ENCODE results near the gene PTH1R. TPM values are rescaled to one million over a fixed set of nuclear protein-coding genes. Genes with fewer than 3 reads are reported as not detected.

PTH1R gene
- total RNA-seq, 1 experiment from 2014 or later, result 0.32 TPM

DNA sequence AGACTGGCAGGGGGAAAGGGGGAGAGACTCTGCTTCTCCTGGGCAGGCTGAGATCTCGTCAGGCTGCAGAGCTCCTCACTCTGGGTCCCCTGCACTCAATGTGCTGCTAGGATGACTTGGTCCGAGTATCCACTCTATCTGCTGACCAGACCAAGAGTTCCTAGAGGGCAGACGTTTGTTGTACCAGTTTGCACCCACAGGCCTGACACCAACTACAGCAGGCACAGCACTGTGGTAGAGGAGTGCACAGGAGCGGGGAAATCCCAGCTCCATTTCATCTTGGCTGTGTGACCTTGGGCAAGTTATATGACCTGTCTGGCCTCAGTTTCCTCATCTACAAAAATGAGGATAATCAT, 70.0 kb downstream of the PTH1R start (continued):
- TF ChIP-seq, protein P1, sequence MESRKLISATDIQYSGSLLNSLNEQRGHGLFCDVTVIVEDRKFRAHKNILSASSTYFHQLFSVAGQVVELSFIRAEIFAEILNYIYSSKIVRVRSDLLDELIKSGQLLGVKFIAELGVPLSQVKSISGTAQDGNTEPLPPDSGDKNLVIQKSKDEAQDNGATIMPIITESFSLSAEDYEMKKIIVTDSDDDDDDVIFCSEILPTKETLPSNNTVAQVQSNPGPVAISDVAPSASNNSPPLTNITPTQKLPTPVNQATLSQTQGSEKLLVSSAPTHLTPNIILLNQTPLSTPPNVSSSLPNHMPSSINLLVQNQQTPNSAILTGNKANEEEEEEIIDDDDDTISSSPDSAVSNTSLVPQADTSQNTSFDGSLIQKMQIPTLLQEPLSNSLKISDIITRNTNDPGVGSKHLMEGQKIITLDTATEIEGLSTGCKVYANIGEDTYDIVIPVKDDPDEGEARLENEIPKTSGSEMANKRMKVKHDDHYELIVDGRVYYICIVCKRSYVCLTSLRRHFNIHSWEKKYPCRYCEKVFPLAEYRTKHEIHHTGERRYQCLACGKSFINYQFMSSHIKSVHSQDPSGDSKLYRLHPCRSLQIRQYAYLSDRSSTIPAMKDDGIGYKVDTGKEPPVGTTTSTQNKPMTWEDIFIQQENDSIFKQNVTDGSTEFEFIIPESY (IDR thresholded peaks at IDR 0.05; ENCODE audit: extremely low read depth, insufficient replicate concordance, low read length), result no peak
- TF ChIP-seq POLR2A (IDR thresholded peaks at IDR 0.05; ENCODE audit: borderline replicate concordance, extremely low read depth, insufficient read depth, insufficient read length) (no peak), ZFX (IDR thresholded peaks at IDR 0.05) (no peak), CBX3 (IDR thresholded peaks at IDR 0.05; ENCODE audit: low read depth) (no peak), TCF7L2 (IDR thresholded peaks at IDR 0.05; ENCODE audit: borderline replicate concordance, extremely low read depth, insufficient read depth, insufficient read length) (no peak), CEBPB (IDR thresholded peaks at IDR 0.05; ENCODE audit: low read depth) (no peak), JUND (IDR thresholded peaks at IDR 0.05) (no peak), ZNF274 (IDR thresholded peaks at IDR 0.05; ENCODE audit: low read depth, low read length) (no peak), ELF1 (IDR thresholded peaks at IDR 0.05; ENCODE audit: borderline replicate concordance, low read depth) (no peak)
- TF ChIP-seq, protein P2, sequence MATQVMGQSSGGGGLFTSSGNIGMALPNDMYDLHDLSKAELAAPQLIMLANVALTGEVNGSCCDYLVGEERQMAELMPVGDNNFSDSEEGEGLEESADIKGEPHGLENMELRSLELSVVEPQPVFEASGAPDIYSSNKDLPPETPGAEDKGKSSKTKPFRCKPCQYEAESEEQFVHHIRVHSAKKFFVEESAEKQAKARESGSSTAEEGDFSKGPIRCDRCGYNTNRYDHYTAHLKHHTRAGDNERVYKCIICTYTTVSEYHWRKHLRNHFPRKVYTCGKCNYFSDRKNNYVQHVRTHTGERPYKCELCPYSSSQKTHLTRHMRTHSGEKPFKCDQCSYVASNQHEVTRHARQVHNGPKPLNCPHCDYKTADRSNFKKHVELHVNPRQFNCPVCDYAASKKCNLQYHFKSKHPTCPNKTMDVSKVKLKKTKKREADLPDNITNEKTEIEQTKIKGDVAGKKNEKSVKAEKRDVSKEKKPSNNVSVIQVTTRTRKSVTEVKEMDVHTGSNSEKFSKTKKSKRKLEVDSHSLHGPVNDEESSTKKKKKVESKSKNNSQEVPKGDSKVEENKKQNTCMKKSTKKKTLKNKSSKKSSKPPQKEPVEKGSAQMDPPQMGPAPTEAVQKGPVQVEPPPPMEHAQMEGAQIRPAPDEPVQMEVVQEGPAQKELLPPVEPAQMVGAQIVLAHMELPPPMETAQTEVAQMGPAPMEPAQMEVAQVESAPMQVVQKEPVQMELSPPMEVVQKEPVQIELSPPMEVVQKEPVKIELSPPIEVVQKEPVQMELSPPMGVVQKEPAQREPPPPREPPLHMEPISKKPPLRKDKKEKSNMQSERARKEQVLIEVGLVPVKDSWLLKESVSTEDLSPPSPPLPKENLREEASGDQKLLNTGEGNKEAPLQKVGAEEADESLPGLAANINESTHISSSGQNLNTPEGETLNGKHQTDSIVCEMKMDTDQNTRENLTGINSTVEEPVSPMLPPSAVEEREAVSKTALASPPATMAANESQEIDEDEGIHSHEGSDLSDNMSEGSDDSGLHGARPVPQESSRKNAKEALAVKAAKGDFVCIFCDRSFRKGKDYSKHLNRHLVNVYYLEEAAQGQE (IDR thresholded peaks at IDR 0.05; ENCODE audit: low read depth), result no peak

All from HCT116 (cell line).